Stomach (tissue), 9 donors: ENCODE measurements around the gene ATP2B1. TPM values are rescaled to one million over a fixed set of nuclear protein-coding genes. Genes with fewer than 3 reads are reported as not detected.

ENCODE experiments used
- DNase-seq, 2 donors: peaks; one replicate each; pipeline versions ENCODE4 v3.0.0 to v3.0.0-alpha.2; 2013 to 2019
- H3K27ac ChIP-seq, 5 donors: fragments of 200-600 bp in 4 of 5; sonication (generic) in 4 of 5; one replicate each; pipeline ENCODE4 v1.5.1; 2013 to 2019; ENCODE audit warnings: mild to moderate bottlenecking in 1 of 5, moderate library complexity in 1 of 5
- H3K27me3 ChIP-seq, 3 donors: fragments of 200-600 bp; sonication (generic); one replicate each; pipeline ENCODE4 v1.5.1; 2017 to 2019; ENCODE audit warnings: mixed run types in 1 of 3
- H3K36me3 ChIP-seq, 4 donors: fragments of 200-600 bp; sonication (generic); 1 replicate in 3 of 4; 2 replicates in 1 of 4; pipeline ENCODE4 v1.5.1; 2016 to 2019
- H3K4me1 ChIP-seq, 4 donors: fragments of 200-600 bp; sonication (generic); one replicate each; pipeline ENCODE4 v1.5.1; 2016 to 2019
- H3K4me3 ChIP-seq, 4 donors: fragments of 200-600 bp; sonication (generic) in 3 of 4; one replicate each; pipeline ENCODE4 v1.5.1; 2016 to 2019; ENCODE audit warnings: mild to moderate bottlenecking in 1 of 4
- H3K9me3 ChIP-seq, 4 donors: fragments of 200-600 bp; sonication (generic); one replicate each; pipeline ENCODE4 v1.5.1; 2016 to 2019
- CTCF ChIP-seq, 7 experiments: fragments of 450-650 bp in 4 of 7; fragments of 200-600 bp in 3 of 7; sonication (generic) in 3 of 7; IDR thresholded peaks; one replicate each; pipeline ENCODE4 v1.5.1; 2016 to 2019; ENCODE audit warnings: antibody characterized with exemption in 7 of 7, control low read depth in 2 of 7, mild to moderate bottlenecking in 1 of 7
- EP300 ChIP-seq: sonication (generic); formaldehyde crosslinking; IDR thresholded peaks from one replicate; pipeline ENCODE4 v1.6.1; 2017; ENCODE audit warnings: antibody characterized with exemption
- POLR2A ChIP-seq, 4 donors: fragments of 450-650 bp; IDR thresholded peaks; one replicate each; pipeline ENCODE4 v1.6.1; 2016; ENCODE audit warnings: antibody characterized with exemption in 4 of 4, control low read depth in 2 of 4, mild to moderate bottlenecking in 1 of 4, moderate library complexity in 1 of 4
- POLR2AphosphoS5 ChIP-seq, 3 donors: sonication (generic); formaldehyde crosslinking; IDR thresholded peaks; one replicate each; pipeline ENCODE4 v1.6.1; 2016; ENCODE audit warnings: antibody characterized with exemption in 3 of 3
- WGBS, 5 donors: extraction: QIAGEN DNeasy Blood & Tissue Kit in 3 of 5; methylation state at CpG; one replicate each; pipeline versions ENCODE4 v1.1.5 to v1.1.7; 2013 to 2018; 5-methylcytosine and 5-hydroxymethylcytosine counted together
- intact Hi-C: fragments of 100-400 bp; cut with DNase I; formaldehyde crosslinking; loops from one replicate; pipeline ENCODE4 v1.15.1; 2023; ENCODE audit warnings: low total_unique reads
- polyA plus RNA-seq, 3 donors: library from polyadenylated mRNA; stranded (reverse); fragments of 200-250 nt; gene quantifications; one replicate each; pipeline ENCODE4 v1.2.3, GENCODE V29; 2013
- total RNA-seq, 5 donors: library from RNA; depleted of rRNA; stranded (reverse); fragments of >200 nt; gene quantifications; one replicate each; pipeline versions ENCODE4 v1.1.0 to v1.2.3, GENCODE V29; 2014 to 2016
- donor health status: healthy with polysubstance abuse.
- donor health status: Bipolar disorder and iron deficiency.
- donor health status: healthy.

The ATP2B1 gene
- total and polyA plus RNA-seq, 8 donors = 3.5 to 84.1 (median 18.6) TPM

DNA sequence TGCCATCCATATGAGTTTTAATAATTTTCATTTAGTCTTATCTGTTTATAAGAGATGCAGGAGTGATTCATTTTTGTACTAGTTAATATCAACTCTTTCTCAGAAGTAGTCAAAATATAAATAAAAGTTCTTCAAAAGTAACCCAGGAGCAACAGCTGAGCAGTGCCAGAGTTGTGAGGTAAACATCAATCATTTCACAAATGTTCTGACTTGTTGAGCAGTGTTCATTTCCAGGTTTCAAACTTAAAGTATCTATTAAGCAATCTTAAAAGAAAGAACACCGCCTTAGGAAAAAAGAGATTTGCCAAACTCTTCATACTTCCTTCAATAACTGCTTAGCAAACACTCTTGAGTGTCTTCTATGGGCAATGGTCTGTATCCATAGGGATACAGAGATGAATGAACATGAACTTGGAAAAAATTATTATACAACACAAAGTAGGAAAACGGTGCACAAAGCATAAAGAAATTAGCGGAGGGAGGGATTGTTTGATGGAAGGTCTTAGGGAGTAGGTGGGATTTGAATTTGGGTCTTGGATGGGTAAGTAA, 140.9 kb downstream of the ATP2B1 start:
- WGBS, 5 donors = 89 to 97% (median 92%) methylated on average over 3 of the region's 3 CpGs
- Histone ChIP-seq H3K27me3 (no peaks in the 10 kb centered on the region), H3K27ac (no peak overlapping the region), H3K4me1 (no peaks in the 10 kb centered on the region), H3K4me3 (no peak overlapping the region), H3K9me3 (no peaks in the 10 kb centered on the region), H3K36me3 (no peaks in the 10 kb centered on the region)
- intact Hi-C loops = no loop called here
- TF ChIP-seq POLR2AphosphoS5 (IDR thresholded peaks at IDR 0.05) (no peak), EP300 (no peak)
- DNase-seq = no peak

DNA sequence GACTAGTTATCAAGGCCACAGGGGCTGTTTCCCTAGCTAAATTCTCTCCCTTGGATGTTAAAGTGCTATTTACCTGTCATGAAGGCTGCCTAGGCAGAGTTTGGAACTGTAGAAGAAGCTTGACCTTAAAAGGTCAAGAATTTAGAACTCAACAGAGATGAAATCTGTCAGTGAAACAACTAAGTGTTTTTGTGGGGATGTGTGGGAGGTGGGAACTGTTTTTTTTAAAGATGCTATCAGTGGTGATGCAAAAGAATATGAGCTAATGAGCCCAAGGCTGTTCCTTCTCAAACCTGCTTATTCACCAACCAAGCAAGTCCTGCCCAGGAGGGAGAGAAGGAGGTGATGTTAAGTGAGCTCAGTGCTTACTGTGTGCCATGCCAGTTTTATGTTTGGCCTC, 142.0 kb downstream of the ATP2B1 start:
- no peaks in the 10 kb centered on the region for H3K27me3 ChIP-seq
- no peaks in the 10 kb centered on the region for H3K9me3 ChIP-seq
- no peaks in the 10 kb centered on the region for H3K36me3 ChIP-seq
- H3K27ac ChIP-seq = no peak overlapping the region
- TF ChIP-seq EP300 (no peak), POLR2AphosphoS5 (IDR thresholded peaks at IDR 0.05) (no peak), POLR2A (IDR thresholded peaks at IDR 0.05) (no peak), CTCF (IDR thresholded peaks at IDR 0.05) (no peak)
- no peak for DNase-seq
- intact Hi-C loops = no loop called here
- H3K4me3 ChIP-seq = no peak overlapping the region
- no peaks in the 10 kb centered on the region for H3K4me1 ChIP-seq

GRCh38 chr12:89565002-89565401, 143.6 kb downstream of the ATP2B1 start:
- H3K27ac ChIP-seq = no peak overlapping the region
- no peaks in the 10 kb centered on the region for H3K36me3 ChIP-seq
- no peaks in the 10 kb centered on the region for H3K27me3 ChIP-seq
- TF ChIP-seq POLR2AphosphoS5 (IDR thresholded peaks at IDR 0.05) = no peak
- no peak for TF ChIP-seq POLR2A (IDR thresholded peaks at IDR 0.05)
- no peak for TF ChIP-seq EP300
- TF ChIP-seq CTCF (IDR thresholded peaks at IDR 0.05) = no peak
- no peak overlapping the region for H3K4me3 ChIP-seq
- no peaks in the 10 kb centered on the region for H3K9me3 ChIP-seq
- H3K4me1 ChIP-seq = no peaks in the 10 kb centered on the region
- no peak for DNase-seq
- intact Hi-C loops = no loop called here

DNA sequence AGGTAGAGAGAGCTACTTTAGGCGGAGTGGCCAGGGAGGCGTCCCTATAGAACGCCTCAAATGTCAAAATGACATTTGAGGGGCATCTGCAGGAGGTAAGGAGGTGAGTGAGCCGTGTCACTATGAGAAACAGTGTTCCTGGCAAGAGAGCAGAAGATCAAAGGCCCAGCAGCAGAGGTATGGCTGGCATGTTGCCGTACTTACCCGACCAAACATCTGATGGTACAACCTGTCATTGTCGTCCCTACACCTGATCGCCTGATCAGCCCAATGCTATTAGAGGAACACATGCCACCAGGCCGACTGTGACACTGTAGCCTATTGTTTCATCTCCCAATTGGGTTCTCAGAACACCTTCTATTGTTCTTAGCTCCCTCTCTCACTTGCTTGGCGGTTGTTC, 148.9 kb downstream of the ATP2B1 start:
- DNase-seq = no peak
- intact Hi-C loops = no loop called here
- Histone ChIP-seq H3K4me1 (peaks cover 0 to 6% (median 0%) of the 10 kb centered on the region in 4 donors), H3K9me3 (no peaks in the 10 kb centered on the region), H3K4me3 (no peak overlapping the region), H3K36me3 (no peaks in the 10 kb centered on the region), H3K27ac (no peak overlapping the region), H3K27me3 (no peaks in the 10 kb centered on the region)
- TF ChIP-seq POLR2A (IDR thresholded peaks at IDR 0.05) = no peak
- TF ChIP-seq POLR2AphosphoS5 (IDR thresholded peaks at IDR 0.05) = no peak
- TF ChIP-seq CTCF (IDR thresholded peaks at IDR 0.05) = no peak
- TF ChIP-seq EP300 = no peak
- 88 to 93% (median 90%) methylated on average over 10 of the region's 10 CpGs for WGBS, 5 donors

DNA sequence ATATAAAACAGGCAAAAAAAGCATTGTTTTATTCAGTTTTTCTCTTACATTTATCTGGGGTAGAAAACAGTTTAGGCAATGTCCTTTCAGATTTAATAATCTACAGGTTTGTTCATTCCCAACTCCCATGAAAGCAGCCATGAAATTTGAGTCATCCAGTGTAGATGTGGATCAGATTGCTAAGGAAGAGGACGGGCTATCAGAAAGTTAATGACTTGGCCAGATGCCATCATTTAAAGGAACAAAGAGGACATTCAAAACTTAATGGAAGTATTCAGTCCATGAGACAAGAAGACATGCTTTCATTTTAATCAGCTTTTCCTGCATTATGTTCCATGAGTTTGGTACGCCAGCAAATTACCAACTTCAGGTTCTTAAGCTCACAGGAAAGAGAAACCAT, 151.7 kb downstream of the ATP2B1 start:
- no peaks in the 10 kb centered on the region for H3K36me3 ChIP-seq
- H3K27ac ChIP-seq = no peak overlapping the region
- no peak overlapping the region for H3K4me3 ChIP-seq
- TF ChIP-seq POLR2AphosphoS5 (IDR thresholded peaks at IDR 0.05) (no peak), CTCF (IDR thresholded peaks at IDR 0.05) (no peak), EP300 (no peak), POLR2A (IDR thresholded peaks at IDR 0.05) (no peak)
- peaks cover 0 to 6% (median 0%) of the 10 kb centered on the region in 4 donors for H3K4me1 ChIP-seq
- no peaks in the 10 kb centered on the region for H3K9me3 ChIP-seq
- DNase-seq = peak in 1 of 2 donors; percentile 27
- no peaks in the 10 kb centered on the region for H3K27me3 ChIP-seq
- intact Hi-C loops = no loop called here
- WGBS, 5 donors = 49 to 62% (median 58%) methylated on average over 2 of the region's 2 CpGs
